Pulmonary artery endothelial cell (primary cell): ENCODE results near the gene SLF2. TPM values are rescaled to one million over a fixed set of nuclear protein-coding genes. Genes with fewer than 3 reads are reported as not detected.

Source experiments
- DNase-seq: peaks from one replicate; pipeline ENCODE4 v3.0.0-alpha.2; 2011; ENCODE audit warnings: low read depth, low spot score
- total RNA-seq: library from RNA; depleted of rRNA; stranded (reverse); fragments of >200 nt; gene quantifications from 2 replicates; pipeline ENCODE4 v1.2.3, GENCODE V29; 2014

SLF2 gene
- total RNA-seq, 1 donor from 2014 or later: 18.1 TPM

DNA sequence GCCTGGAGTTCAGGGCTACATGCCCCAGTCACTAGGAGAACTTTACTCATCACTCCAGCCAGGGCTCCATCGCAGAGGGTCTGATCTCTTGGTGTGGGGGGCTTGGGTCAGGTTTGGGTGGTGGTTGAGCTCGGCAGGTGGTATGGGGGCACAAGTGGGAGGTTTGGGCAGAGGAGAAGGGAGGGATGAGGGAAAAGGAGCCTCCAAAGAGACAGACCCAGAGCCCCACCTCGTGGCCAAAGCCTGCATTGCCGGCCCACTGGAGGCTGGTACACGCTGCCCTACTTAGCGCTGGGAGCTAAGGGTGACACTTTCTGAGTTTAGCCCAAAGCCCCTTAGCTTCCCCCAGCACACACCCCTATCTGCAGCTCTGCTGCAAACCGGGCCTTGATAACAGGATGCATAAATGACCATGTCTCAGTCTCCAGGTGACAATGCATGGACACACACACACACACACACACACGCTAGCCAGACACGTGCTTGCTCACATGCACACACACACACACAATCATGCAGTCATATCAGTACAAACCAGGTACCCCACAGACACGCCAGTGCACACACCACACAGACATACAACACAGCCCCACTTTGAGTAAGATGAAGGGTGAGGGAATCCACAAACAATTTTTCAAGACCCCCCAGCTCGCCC, 101.6 kb downstream of the SLF2 start:
- DNase-seq: no peak

Other genes with a start within 250 kb of the SLF2 start
- gene PAX2, start 167.4 kb upstream of the SLF2 start, total RNA-seq: not detected in 2 replicates
- gene SEMA4G, start 56.5 kb downstream of the SLF2 start, total RNA-seq: 0.60 and 0.79 TPM in 2 replicates
- gene MRPL43, start 74.5 kb downstream of the SLF2 start, total RNA-seq: 53.4 and 69.3 TPM in 2 replicates
- gene TWNK, start 74.6 kb downstream of the SLF2 start, total RNA-seq: 12.5 and 13.7 TPM in 2 replicates
- 56.0 and 56.2 TPM in 2 replicates for gene LZTS2, start 86.8 kb downstream of the SLF2 start, total RNA-seq
- 0.46 and 0.63 TPM in 2 replicates for gene PDZD7, start 118.2 kb downstream of the SLF2 start, total RNA-seq
- gene SFXN3, start 118.3 kb downstream of the SLF2 start, total RNA-seq: 61.8 and 62.2 TPM in 2 replicates
- gene KAZALD1, start 149.0 kb downstream of the SLF2 start, total RNA-seq: 1.1 TPM in 2 replicates
- 0.60 and 1.8 TPM in 2 replicates for gene TLX1, start 218.3 kb downstream of the SLF2 start, total RNA-seq